GM12878 (cell line): ENCODE data around the gene SNRPB2. TPM values are rescaled to one million over a fixed set of nuclear protein-coding genes. Genes with fewer than 3 reads are reported as not detected.

Experiments used
- ATAC-seq: fragments of 200-7000 bp; cut with Tn5 transposase; 3 replicates; pipeline ENCODE4 v1.9.1; 2020; ENCODE audit warnings: mild to moderate bottlenecking, moderate library complexity
- BruUV-seq: library from RNA; stranded (reverse); fragments of 400-500 nt; replicated peaks from 2 replicates; lab custom pipeline; 2021; lab: Mats Ljungman, UMichigan
- CTCF ChIA-PET: fragments of 300-600 bp; sonication (Branson Sonifier 250); formaldehyde crosslinking; extraction: SDS; loops from one replicate; lab custom pipeline; 2021; ENCODE audit warnings: inconsistent platforms; lab: Yijun Ruan, JAX
- POLR2A ChIA-PET: fragments of 350-600 bp; formaldehyde crosslinking; extraction: SDS; loops from one replicate; lab custom pipeline; 2021; ENCODE audit warnings: inconsistent platforms; lab: Charles Lee
- RAD21 ChIA-PET: fragments of 300-600 bp; sonication (Branson Sonifier 250); formaldehyde crosslinking; loops from one replicate; lab custom pipeline; 2023; ENCODE audit warnings: antibody characterized with exemption; ENCODE audit not compliant: unreplicated experiment; lab: Charles Lee
- SMC1A ChIA-PET: fragments of 300-600 bp; sonication (Branson Sonifier 250); formaldehyde crosslinking; loops from one replicate; lab custom pipeline; 2023; ENCODE audit not compliant: unreplicated experiment, uncharacterized antibody; lab: Charles Lee
- DNase-seq: peaks from one replicate; pipeline ENCODE4 v3.0.0-alpha.2; 2011; ENCODE audit warnings: low read depth, low spot score
- FAIRE-seq: peaks from 3 replicates; lab custom pipeline; 2011; peaks lifted over from hg19 to GRCh38; lab: Jason Lieb, UNC
- H2AFZ ChIP-seq: 2 replicates; pipeline ENCODE4 v1.6.0; 2011; ENCODE audit warnings: low read depth, low read length, control low read depth; ENCODE audit not compliant: control insufficient read depth
- H3K27ac ChIP-seq: 2 replicates; pipeline ENCODE4 v1.5.1; 2011; ENCODE audit warnings: control low read depth; ENCODE audit not compliant: control insufficient read depth, insufficient read depth
- H3K27me3 ChIP-seq, 2 experiments: replicated peaks in 1 of 2; 2 replicates each; pipeline versions ENCODE4 v1.6.0 to v1.6.1; 2011; ENCODE audit warnings: low read length in 1 of 2; ENCODE audit not compliant: control insufficient read depth in 2 of 2, insufficient read depth in 2 of 2
- H3K36me3 ChIP-seq, 2 experiments: 2 replicates each; pipeline ENCODE4 v1.5.1; 2011; ENCODE audit warnings: low read length in 1 of 2; ENCODE audit not compliant: control insufficient read depth in 2 of 2, insufficient read depth in 2 of 2
- H3K4me1 ChIP-seq: 2 replicates; pipeline ENCODE4 v1.6.1; 2011; ENCODE audit warnings: mild to moderate bottlenecking, low read length, moderate library complexity, mixed read lengths; ENCODE audit not compliant: control insufficient read depth, insufficient read depth
- H3K4me2 ChIP-seq: 2 replicates; pipeline ENCODE4 v1.6.0; 2011; ENCODE audit warnings: control low read depth; ENCODE audit not compliant: control insufficient read depth, insufficient read depth
- H3K4me3 ChIP-seq: fragments of 200-600 bp; sonication (generic); 2 replicates; pipeline ENCODE4 v1.5.1; 2016
- H3K79me2 ChIP-seq: 2 replicates; pipeline ENCODE4 v1.6.0; 2011; ENCODE audit warnings: low read length; ENCODE audit not compliant: control insufficient read depth, insufficient read depth
- H3K9ac ChIP-seq: 2 replicates; pipeline ENCODE4 v1.8.0; 2011; ENCODE audit warnings: low read length, control low read depth, mixed read lengths; ENCODE audit not compliant: control insufficient read depth, insufficient read depth
- H3K9me3 ChIP-seq: replicated peaks from 3 replicates; pipeline ENCODE4 v1.5.1; 2011; ENCODE audit warnings: mild to moderate bottlenecking, low read length; ENCODE audit not compliant: control insufficient read depth, insufficient read depth
- H4K20me1 ChIP-seq: 2 replicates; pipeline ENCODE4 v1.6.0; 2011; ENCODE audit not compliant: control insufficient read depth, insufficient read depth
- BCL11A ChIP-seq: IDR thresholded peaks from 2 replicates; pipeline ENCODE4 v1.6.1; 2011; ENCODE audit warnings: low read depth, low read length
- BRCA1 ChIP-seq: IDR thresholded peaks from 2 replicates; pipeline ENCODE4 v1.6.1; 2011; ENCODE audit warnings: low read depth, low read length, improper control_type of control experiment
- CREM ChIP-seq: IDR thresholded peaks from 2 replicates; pipeline ENCODE4 v1.6.1; 2014; ENCODE audit warnings: antibody characterized with exemption, low read depth
- EZH2 ChIP-seq: IDR thresholded peaks from 2 replicates; pipeline ENCODE4 v1.6.1; 2012; ENCODE audit warnings: low read depth, mild to moderate bottlenecking, control low read depth, inconsistent platforms, low read length, borderline replicate concordance; ENCODE audit not compliant: control insufficient read depth
- JUND ChIP-seq: IDR thresholded peaks from 2 replicates; pipeline ENCODE4 v1.6.1; 2012; ENCODE audit warnings: low read depth, mild to moderate bottlenecking, low read length, improper control_type of control experiment, moderate library complexity
- MTA3 ChIP-seq: IDR thresholded peaks from 2 replicates; pipeline ENCODE4 v1.6.1; 2012; ENCODE audit warnings: low read length, inconsistent platforms, borderline replicate concordance
- PAX5 ChIP-seq: IDR thresholded peaks from 2 replicates; pipeline ENCODE4 v1.6.1; 2011; ENCODE audit warnings: low read depth, low read length, borderline replicate concordance
- PAX8 ChIP-seq: fragments of 450-650 bp; IDR thresholded peaks from 2 replicates; pipeline ENCODE4 v1.6.1; 2017; ENCODE audit warnings: mild to moderate bottlenecking, moderate library complexity
- POLR2A ChIP-seq: IDR thresholded peaks from 2 replicates; pipeline ENCODE4 v1.6.1; 2011; ENCODE audit warnings: low read depth, mild to moderate bottlenecking, low read length
- POLR2AphosphoS5 ChIP-seq: IDR thresholded peaks from 2 replicates; pipeline ENCODE4 v1.6.1; 2011; ENCODE audit warnings: mild to moderate bottlenecking, low read length, inconsistent platforms
- SIX5 ChIP-seq: IDR thresholded peaks from 2 replicates; pipeline ENCODE4 v1.6.1; 2011; ENCODE audit warnings: mild to moderate bottlenecking, low read depth, low read length, moderate library complexity; ENCODE audit not compliant: severe bottlenecking
- SMAD1 ChIP-seq: fragments of 450-650 bp; IDR thresholded peaks from 2 replicates; pipeline ENCODE4 v1.6.1; 2018; ENCODE audit warnings: mild to moderate bottlenecking, low read depth; ENCODE audit not compliant: partially characterized antibody
- SREBF1 ChIP-seq: IDR thresholded peaks from 2 replicates; pipeline ENCODE4 v1.6.1; 2012; ENCODE audit warnings: mild to moderate bottlenecking, low read length
- ZNF274 ChIP-seq: IDR thresholded peaks from one replicate; pipeline ENCODE4 v1.8.0; 2011; ENCODE audit not compliant: insufficient read length, insufficient read depth
- ZNF384 ChIP-seq: IDR thresholded peaks from 2 replicates; pipeline ENCODE4 v1.6.1; 2012; ENCODE audit warnings: low read depth, mild to moderate bottlenecking, low read length, improper control_type of control experiment, borderline replicate concordance
- WGBS: methylation state at CpG from one replicate; pipeline ENCODE4 v1.1.6; 2016; ENCODE audit warnings: low lambda C conversion rate; ENCODE audit not compliant: insufficient replicate concordance, insufficient coverage; ENCODE audit errors: missing lambda C conversion rate; 5-methylcytosine and 5-hydroxymethylcytosine counted together
- in situ Hi-C: fragments of 300-500 bp; cut with MboI; formaldehyde crosslinking; loops from 9 replicates; pipeline ENCODE4 v1.14.3; 2018; ENCODE audit warnings: mixed read lengths
- intact Hi-C: fragments of 100-400 bp; cut with micrococcal nuclease; formaldehyde crosslinking; loops from one replicate; pipeline ENCODE4 v1.14.2; 2022; ENCODE audit not compliant: unreplicated experiment
- polyA plus RNA-seq, 11 experiments: library from polyadenylated mRNA; depleted of rRNA in 4 of 11; unstranded in 6 of 11; stranded (reverse) in 5 of 11; fragments of >200 nt; fragmentation: Nextera tagmentation in 4 of 11; fragmentation: Illumina TruSeq in 1 of 11; extraction: Ambion mirVana in 4 of 11; extraction: Trizol in 1 of 11; gene quantifications; 1 replicate in 1 of 11; 2 replicates in 10 of 11; pipeline versions ENCODE4 v1.2.1 to v1.2.3, GENCODE V29; 2011 to 2016; ENCODE audit warnings: inconsistent platforms in 2 of 11, missing spikeins in 2 of 11, low read depth in 1 of 11
- total RNA-seq, 4 experiments: library from RNA; depleted of rRNA in 3 of 4; stranded (reverse); fragments of >200 nt in 3 of 4; fragmentation: Illumina TruSeq in 1 of 4; extraction: Trizol in 1 of 4; gene quantifications; 2 replicates each; pipeline versions ENCODE4 v1.2.1 to v1.2.3, GENCODE V29; 2013 to 2021
- TF ChIP-seq, protein P1 (sequence below): IDR thresholded peaks from 2 replicates; pipeline ENCODE4 v1.6.1; 2012; ENCODE audit warnings: low read depth, low read length, improper control_type of control experiment
- TF ChIP-seq, protein P2 (sequence below): fragments of 450-650 bp; IDR thresholded peaks from 2 replicates; pipeline ENCODE4 v1.6.1; 2014; ENCODE audit warnings: mild to moderate bottlenecking
- TF ChIP-seq, protein P3 (sequence below): fragments of 450-650 bp; conservative IDR thresholded peaks from 2 replicates; pipeline ENCODE4 v1.6.1; 2017; ENCODE audit warnings: mild to moderate bottlenecking, moderate library complexity

The SNRPB2 gene
- total and polyA plus RNA-seq, 10 of the 15 experiments (the other 5 are each of a cell fraction or from before 2014, with no cell fraction given): 63.5 to 245 (median 136) TPM

DNA sequence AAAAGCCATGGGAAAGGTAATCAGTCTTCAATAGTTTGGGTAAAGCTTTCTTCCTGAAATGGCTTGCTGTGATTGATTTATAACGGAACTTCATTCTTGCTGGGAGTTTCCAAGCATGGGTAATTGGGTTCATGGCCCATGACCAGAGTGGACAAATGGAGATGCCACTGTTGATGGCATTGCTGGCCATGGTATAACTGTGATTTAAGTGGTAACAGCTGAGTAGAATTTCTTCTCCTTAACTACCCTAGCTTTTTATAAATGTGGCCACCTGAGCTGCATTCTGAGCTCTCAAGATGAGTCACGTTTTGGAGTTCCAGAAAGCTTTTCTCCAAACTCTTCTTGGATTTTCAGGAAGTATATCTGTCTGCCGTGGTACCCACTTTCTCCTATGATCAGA, 39.9 kb upstream of the SNRPB2 start:
- no peaks in the 10 kb centered on the region for H3K27me3 ChIP-seq
- CTCF ChIA-PET: interaction anchor here (0.6 kb wide), 1 partner anchor 608 kb away, joined by 3 read pairs; no protein-coding TSS in a partner anchor
- H4K20me1 ChIP-seq: no peaks in the 10 kb centered on the region
- DNase-seq (no peak), FAIRE-seq (no peak), ATAC-seq (no peak)
- TF ChIP-seq BRCA1 (no peak), POLR2AphosphoS5 (no peak), ZNF384 (no peak), BCL11A (no peak), PAX8 (no peak), CREM (no peak), POLR2A (no peak), ZNF274 (no peak), SIX5 (no peak), JUND (no peak), MTA3 (no peak), EZH2 (no peak), PAX5 (no peak), SMAD1 (no peak), SREBF1 (no peak)
- TF ChIP-seq, protein P1, sequence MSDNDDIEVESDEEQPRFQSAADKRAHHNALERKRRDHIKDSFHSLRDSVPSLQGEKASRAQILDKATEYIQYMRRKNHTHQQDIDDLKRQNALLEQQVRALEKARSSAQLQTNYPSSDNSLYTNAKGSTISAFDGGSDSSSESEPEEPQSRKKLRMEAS: no peak
- TF ChIP-seq, protein P2, sequence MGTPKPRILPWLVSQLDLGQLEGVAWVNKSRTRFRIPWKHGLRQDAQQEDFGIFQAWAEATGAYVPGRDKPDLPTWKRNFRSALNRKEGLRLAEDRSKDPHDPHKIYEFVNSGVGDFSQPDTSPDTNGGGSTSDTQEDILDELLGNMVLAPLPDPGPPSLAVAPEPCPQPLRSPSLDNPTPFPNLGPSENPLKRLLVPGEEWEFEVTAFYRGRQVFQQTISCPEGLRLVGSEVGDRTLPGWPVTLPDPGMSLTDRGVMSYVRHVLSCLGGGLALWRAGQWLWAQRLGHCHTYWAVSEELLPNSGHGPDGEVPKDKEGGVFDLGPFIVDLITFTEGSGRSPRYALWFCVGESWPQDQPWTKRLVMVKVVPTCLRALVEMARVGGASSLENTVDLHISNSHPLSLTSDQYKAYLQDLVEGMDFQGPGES: no peak
- TF ChIP-seq, protein P3, sequence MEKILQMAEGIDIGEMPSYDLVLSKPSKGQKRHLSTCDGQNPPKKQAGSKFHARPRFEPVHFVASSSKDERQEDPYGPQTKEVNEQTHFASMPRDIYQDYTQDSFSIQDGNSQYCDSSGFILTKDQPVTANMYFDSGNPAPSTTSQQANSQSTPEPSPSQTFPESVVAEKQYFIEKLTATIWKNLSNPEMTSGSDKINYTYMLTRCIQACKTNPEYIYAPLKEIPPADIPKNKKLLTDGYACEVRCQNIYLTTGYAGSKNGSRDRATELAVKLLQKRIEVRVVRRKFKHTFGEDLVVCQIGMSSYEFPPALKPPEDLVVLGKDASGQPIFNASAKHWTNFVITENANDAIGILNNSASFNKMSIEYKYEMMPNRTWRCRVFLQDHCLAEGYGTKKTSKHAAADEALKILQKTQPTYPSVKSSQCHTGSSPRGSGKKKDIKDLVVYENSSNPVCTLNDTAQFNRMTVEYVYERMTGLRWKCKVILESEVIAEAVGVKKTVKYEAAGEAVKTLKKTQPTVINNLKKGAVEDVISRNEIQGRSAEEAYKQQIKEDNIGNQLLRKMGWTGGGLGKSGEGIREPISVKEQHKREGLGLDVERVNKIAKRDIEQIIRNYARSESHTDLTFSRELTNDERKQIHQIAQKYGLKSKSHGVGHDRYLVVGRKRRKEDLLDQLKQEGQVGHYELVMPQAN: no peak
- H3K4me2 ChIP-seq: no peak overlapping the region
- H3K27ac ChIP-seq: no peak overlapping the region
- SMC1A ChIA-PET: no interaction called here
- no peak overlapping the region for H2AFZ ChIP-seq
- in situ Hi-C loops (no loop called here), intact Hi-C loops (no loop called here)
- H3K9me3 ChIP-seq: no peaks in the 10 kb centered on the region
- no peaks in the 10 kb centered on the region for H3K4me1 ChIP-seq
- H3K36me3 ChIP-seq: no peaks in the 10 kb centered on the region
- POLR2A ChIA-PET: no interaction called here
- H3K4me3 ChIP-seq: no peak overlapping the region
- RAD21 ChIA-PET: no interaction called here
- no peak overlapping the region for H3K9ac ChIP-seq
- BruUV-seq: no TSS peak
- 0% methylated on average over 3 of the region's 3 CpGs for WGBS
- no peaks in the 10 kb centered on the region for H3K79me2 ChIP-seq
